PFSK-1 (cell line): ENCODE measurements around the gene HTR4.

Experiments
- POLR2AphosphoS5 ChIP-seq: IDR thresholded peaks from 2 replicates; pipeline ENCODE4 v1.6.1; 2012; ENCODE audit warnings: low read depth, mild to moderate bottlenecking, control low read depth, low read length, moderate library complexity
- REST ChIP-seq, 2 experiments: IDR thresholded peaks; 2 replicates each; pipeline versions ENCODE4 v1.6.1 to v1.8.0; 2011 to 2012; ENCODE audit warnings: low read depth in 2 of 2, low read length in 2 of 2, control low read depth in 1 of 2, inconsistent platforms in 1 of 2, mild to moderate bottlenecking in 1 of 2, moderate library complexity in 1 of 2; ENCODE audit not compliant: insufficient read depth in 1 of 2

GRCh38 chr5:148507648-148508047 lies 146.7 kb downstream of the HTR4 start:
- TF ChIP-seq POLR2AphosphoS5 (no peak), REST (IDR thresholded peaks at IDR 0.05; ENCODE audit: insufficient read depth in 1 of 2, low read depth in 2 of 2, low read length in 2 of 2) (no peak)
